PC-9 (cell line): ENCODE measurements around the gene STAMBP.

ENCODE experiments used
- CTCF ChIP-seq: fragments of 200-600 bp; sonication (generic); conservative IDR thresholded peaks from 2 replicates; pipeline ENCODE4 v1.6.1; 2017; ENCODE audit warnings: mixed run types, antibody characterized with exemption, mild to moderate bottlenecking, moderate library complexity
- EZH2 ChIP-seq: fragments of 200-600 bp; sonication (generic); IDR thresholded peaks from 2 replicates; pipeline ENCODE4 v1.8.0; 2017; ENCODE audit warnings: antibody characterized with exemption, low read depth

GRCh38 chr2:73891276-73891901, 62.6 kb downstream of the STAMBP start:
- TF ChIP-seq CTCF (no peak), EZH2 (no peak)
